OCI-LY3 (cell line): ENCODE results near the gene CCK.

Experiments
- H2AFZ ChIP-seq: fragments of 200-600, 300-600 bp; shearing (Covaris generic); 2 replicates; pipeline ENCODE4 v1.6.0; 2014; ENCODE audit warnings: antibody characterized with exemption, low read depth, low read length
- H3K27ac ChIP-seq: fragments of 200-600, 300-600 bp; sonication (generic); 2 replicates; pipeline ENCODE4 v1.5.1; 2014; ENCODE audit warnings: mild to moderate bottlenecking, low read length, moderate library complexity, mixed read lengths
- H3K27me3 ChIP-seq: fragments of 200-600, 300-600 bp; sonication (generic); 2 replicates; pipeline ENCODE4 v1.6.1; 2014; ENCODE audit warnings: low read depth, low read length, mixed read lengths
- H3K36me3 ChIP-seq: fragments of 200-600, 300-600 bp; sonication (generic); replicated peaks from 2 replicates; pipeline ENCODE3; 2014; ENCODE audit warnings: low read depth, low read length, mixed read lengths
- H3K4me1 ChIP-seq: fragments of 300-600, 200-600 bp; sonication (generic); 2 replicates; pipeline ENCODE4 v1.6.1; 2014; ENCODE audit warnings: low read length, mixed read lengths
- H3K4me2 ChIP-seq: fragments of 200-600, 300-600 bp; sonication (generic); 2 replicates; pipeline ENCODE4 v1.6.1; 2014; ENCODE audit warnings: low read length, mixed read lengths
- H3K4me3 ChIP-seq: fragments of 300-600, 200-600 bp; sonication (generic); 2 replicates; pipeline ENCODE4 v1.5.1; 2014; ENCODE audit warnings: antibody characterized with exemption, mild to moderate bottlenecking, low read length, moderate library complexity
- H3K79me2 ChIP-seq: fragments of 300-600, 200-600 bp; shearing (Covaris generic); 2 replicates; pipeline ENCODE4 v1.6.1; 2014; ENCODE audit warnings: mild to moderate bottlenecking, low read length, mixed read lengths
- H3K9ac ChIP-seq: fragments of 300-600, 200-600 bp; shearing (Covaris generic); 2 replicates; pipeline ENCODE4 v1.6.0; 2014; ENCODE audit warnings: mild to moderate bottlenecking, low read length, moderate library complexity
- H3K9me3 ChIP-seq: fragments of 200-600, 300-600 bp; shearing (Covaris generic); 2 replicates; pipeline ENCODE4 v1.6.1; 2014; ENCODE audit warnings: low read length, mixed read lengths; ENCODE audit not compliant: insufficient read depth
- H4K20me1 ChIP-seq: fragments of 200-600, 300-600 bp; sonication (generic); 2 replicates; pipeline ENCODE4 v1.6.1; 2016; ENCODE audit warnings: low read length, mixed read lengths; ENCODE audit not compliant: insufficient read depth
- CTCF ChIP-seq: fragments of 200-600, 300-600 bp; sonication (generic); IDR thresholded peaks from 2 replicates; pipeline ENCODE4 v1.5.1; 2014; ENCODE audit warnings: antibody characterized with exemption, low read length, low read depth
- EZH2phosphoT487 ChIP-seq: fragments of 200-600 bp; shearing (Covaris generic); IDR thresholded peaks from 2 replicates; pipeline ENCODE4 v1.6.1; 2018; ENCODE audit warnings: antibody characterized with exemption, mixed run types, low read depth

CCK gene

GRCh38 chr3:42275217-42275616 lies 9.2 kb upstream of the CCK start:
- Histone ChIP-seq H3K4me2 (no peak overlapping the region), H3K9me3 (no peaks in the 10 kb centered on the region; the same call in 1 of the 2 replicates), H4K20me1 (no peaks in the 10 kb centered on the region), H3K27me3 (peaks cover 12% of the 10 kb centered on the region; the same call in 1 of the 2 replicates), H3K36me3 (no peaks in the 10 kb centered on the region), H3K79me2 (no peaks in the 10 kb centered on the region), H3K4me3 (no peak overlapping the region), H3K27ac (no peak overlapping the region), H3K4me1 (peaks cover 7% of the 10 kb centered on the region), H3K9ac (no peak overlapping the region), H2AFZ (no peak overlapping the region)
- TF ChIP-seq CTCF (no peak), EZH2phosphoT487 (no peak)

- H3K9me3 ChIP-seq, result no peaks in the 10 kb centered on the region
- H3K79me2 ChIP-seq, result no peaks in the 10 kb centered on the region
- peaks cover 13% of the 10 kb centered on the region for H3K27me3 ChIP-seq
- H3K27ac ChIP-seq, result no peak overlapping the region
- no peak overlapping the region for H2AFZ ChIP-seq
- TF ChIP-seq EZH2phosphoT487 (no peak), CTCF (no peak)
- H3K4me3 ChIP-seq, result no peak overlapping the region
- no peak overlapping the region for H3K9ac ChIP-seq
- peaks cover 7% of the 10 kb centered on the region for H3K4me1 ChIP-seq
- H4K20me1 ChIP-seq, result no peaks in the 10 kb centered on the region
- H3K4me2 ChIP-seq, result no peak overlapping the region
- no peaks in the 10 kb centered on the region for H3K36me3 ChIP-seq
These were observed 8.3 kb upstream of the CCK start for GRCh38 chr3:42274266-42274665.

GRCh38 chr3:42273361-42273760 lies 7.4 kb upstream of the CCK start:
- Histone ChIP-seq H3K36me3 (no peaks in the 10 kb centered on the region), H3K9me3 (no peaks in the 10 kb centered on the region), H3K9ac (no peak overlapping the region), H3K4me1 (peaks cover 7% of the 10 kb centered on the region), H3K4me2 (no peak overlapping the region; the same call in 1 of the 2 replicates), H3K27ac (no peak overlapping the region), H3K27me3 (peaks cover 22% of the 10 kb centered on the region), H4K20me1 (no peaks in the 10 kb centered on the region), H3K4me3 (no peak overlapping the region), H3K79me2 (no peaks in the 10 kb centered on the region), H2AFZ (no peak overlapping the region)
- TF ChIP-seq CTCF, result no peak

DNA sequence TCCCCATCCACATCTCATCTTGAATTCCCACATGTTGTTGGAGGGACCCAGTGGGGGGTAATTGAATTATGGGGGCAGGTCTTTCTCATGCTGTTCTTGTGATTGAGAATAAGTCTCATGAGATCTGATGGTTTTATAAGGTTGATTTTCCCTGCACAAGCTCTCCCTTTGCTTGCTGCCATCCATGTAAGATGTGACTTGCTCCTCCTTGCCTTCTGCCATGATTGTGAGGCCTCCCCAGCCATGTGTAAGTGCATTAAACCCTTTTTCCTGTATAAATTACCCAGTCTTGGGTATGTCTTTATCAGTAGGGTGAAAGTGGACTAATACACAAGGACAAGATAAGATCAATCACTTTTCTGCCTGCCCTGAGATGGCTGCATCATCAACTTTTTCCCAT lies 5.8 kb upstream of the CCK start:
- Histone ChIP-seq H3K4me1 (peaks cover 7% of the 10 kb centered on the region), H3K27ac (no peak overlapping the region), H3K36me3 (no peaks in the 10 kb centered on the region), H3K4me2 (no peak overlapping the region), H3K9ac (no peak overlapping the region), H3K4me3 (no peak overlapping the region), H3K9me3 (no peaks in the 10 kb centered on the region), H2AFZ (no peak overlapping the region), H4K20me1 (no peaks in the 10 kb centered on the region), H3K79me2 (no peaks in the 10 kb centered on the region), H3K27me3 (peaks cover 25% of the 10 kb centered on the region)
- TF ChIP-seq CTCF, result no peak
- no peak for TF ChIP-seq EZH2phosphoT487
